ENCODE measurements around the gene CLK4. TPM values are rescaled to one million over a fixed set of nuclear protein-coding genes. Genes with fewer than 3 reads are reported as not detected.

Gene CLK4
- total and polyA plus RNA-seq, 2 experiments from 2014 or later = 15.3 to 18.1 TPM

GRCh38 chr5:178576591-178577351 is 50.1 kb downstream of the CLK4 start:
- no peak overlapping the region for H3K27ac ChIP-seq (ENCODE audit: low read depth)
- H3K36me3 ChIP-seq (ENCODE audit: insufficient read depth) = no peaks in the 10 kb centered on the region
- peak; percentile 76 for ATAC-seq
- Mint-ChIP-seq H3K36me3 (ENCODE audit: low read depth) (peaks cover 14% of the 10 kb centered on the region; the same call in 2 of the 3 replicates), H3K27ac (no peak overlapping the region), H3K27me3 (ENCODE audit: insufficient read depth, low read depth, poor library complexity) (peaks cover 24% of the 10 kb centered on the region), H3K4me1 (peaks cover 6% of the 10 kb centered on the region; the same call in 1 of the 3 replicates), H3K9me3 (peaks cover 15% of the 10 kb centered on the region), H3K4me3 (peak overlapping the region; percentile 82)
- peak overlapping the region; percentile 96 for H3K4me2 ChIP-seq
- H3K79me2 ChIP-seq (replicated peaks; ENCODE audit: insufficient read depth) = no peaks in the 10 kb centered on the region; the same call in 1 of the 2 replicates
- peaks cover 16% of the 10 kb centered on the region for H3K27me3 ChIP-seq (ENCODE audit: insufficient read depth)
- no peaks in the 10 kb centered on the region for H3F3A ChIP-seq (replicated peaks; ENCODE audit: low read depth)
- TF ChIP-seq, protein P1, sequence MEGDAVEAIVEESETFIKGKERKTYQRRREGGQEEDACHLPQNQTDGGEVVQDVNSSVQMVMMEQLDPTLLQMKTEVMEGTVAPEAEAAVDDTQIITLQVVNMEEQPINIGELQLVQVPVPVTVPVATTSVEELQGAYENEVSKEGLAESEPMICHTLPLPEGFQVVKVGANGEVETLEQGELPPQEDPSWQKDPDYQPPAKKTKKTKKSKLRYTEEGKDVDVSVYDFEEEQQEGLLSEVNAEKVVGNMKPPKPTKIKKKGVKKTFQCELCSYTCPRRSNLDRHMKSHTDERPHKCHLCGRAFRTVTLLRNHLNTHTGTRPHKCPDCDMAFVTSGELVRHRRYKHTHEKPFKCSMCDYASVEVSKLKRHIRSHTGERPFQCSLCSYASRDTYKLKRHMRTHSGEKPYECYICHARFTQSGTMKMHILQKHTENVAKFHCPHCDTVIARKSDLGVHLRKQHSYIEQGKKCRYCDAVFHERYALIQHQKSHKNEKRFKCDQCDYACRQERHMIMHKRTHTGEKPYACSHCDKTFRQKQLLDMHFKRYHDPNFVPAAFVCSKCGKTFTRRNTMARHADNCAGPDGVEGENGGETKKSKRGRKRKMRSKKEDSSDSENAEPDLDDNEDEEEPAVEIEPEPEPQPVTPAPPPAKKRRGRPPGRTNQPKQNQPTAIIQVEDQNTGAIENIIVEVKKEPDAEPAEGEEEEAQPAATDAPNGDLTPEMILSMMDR (conservative IDR thresholded peaks at IDR 0.05; ENCODE audit: low read depth in 2 of 2) = no peak
- TF ChIP-seq JUNB (IDR thresholded peaks at IDR 0.05; ENCODE audit: unreplicated experiment) = no peak
- no peak for TF ChIP-seq CREB1 (CRISPR knock-in tag; IDR thresholded peaks at IDR 0.05; ENCODE audit: low read depth)
- TF ChIP-seq EZH2 (IDR thresholded peaks at IDR 0.05; ENCODE audit: low read depth, unreplicated experiment) = no peak
- no peak for TF ChIP-seq ETS1 (IDR thresholded peaks at IDR 0.05)
- no peak for TF ChIP-seq ZNF331 (CRISPR knock-in tag; IDR thresholded peaks at IDR 0.05; ENCODE audit: low read depth)
- no peak for TF ChIP-seq REST (IDR thresholded peaks at IDR 0.05; ENCODE audit: unreplicated experiment)
- no peak for TF ChIP-seq STAT1 (IDR thresholded peaks at IDR 0.05; ENCODE audit: unreplicated experiment)
- no peak for TF ChIP-seq POLR2AphosphoS5 (IDR thresholded peaks at IDR 0.05; ENCODE audit: low read depth)
- no peak for TF ChIP-seq NANOG (IDR thresholded peaks at IDR 0.05; ENCODE audit: borderline replicate concordance)
- no peak for TF ChIP-seq ZNF114 (CRISPR knock-in tag; IDR thresholded peaks at IDR 0.05)
- TF ChIP-seq EZH2phosphoT487 (IDR thresholded peaks at IDR 0.05; ENCODE audit: unreplicated experiment) = no peak
- TF ChIP-seq, protein P2, sequence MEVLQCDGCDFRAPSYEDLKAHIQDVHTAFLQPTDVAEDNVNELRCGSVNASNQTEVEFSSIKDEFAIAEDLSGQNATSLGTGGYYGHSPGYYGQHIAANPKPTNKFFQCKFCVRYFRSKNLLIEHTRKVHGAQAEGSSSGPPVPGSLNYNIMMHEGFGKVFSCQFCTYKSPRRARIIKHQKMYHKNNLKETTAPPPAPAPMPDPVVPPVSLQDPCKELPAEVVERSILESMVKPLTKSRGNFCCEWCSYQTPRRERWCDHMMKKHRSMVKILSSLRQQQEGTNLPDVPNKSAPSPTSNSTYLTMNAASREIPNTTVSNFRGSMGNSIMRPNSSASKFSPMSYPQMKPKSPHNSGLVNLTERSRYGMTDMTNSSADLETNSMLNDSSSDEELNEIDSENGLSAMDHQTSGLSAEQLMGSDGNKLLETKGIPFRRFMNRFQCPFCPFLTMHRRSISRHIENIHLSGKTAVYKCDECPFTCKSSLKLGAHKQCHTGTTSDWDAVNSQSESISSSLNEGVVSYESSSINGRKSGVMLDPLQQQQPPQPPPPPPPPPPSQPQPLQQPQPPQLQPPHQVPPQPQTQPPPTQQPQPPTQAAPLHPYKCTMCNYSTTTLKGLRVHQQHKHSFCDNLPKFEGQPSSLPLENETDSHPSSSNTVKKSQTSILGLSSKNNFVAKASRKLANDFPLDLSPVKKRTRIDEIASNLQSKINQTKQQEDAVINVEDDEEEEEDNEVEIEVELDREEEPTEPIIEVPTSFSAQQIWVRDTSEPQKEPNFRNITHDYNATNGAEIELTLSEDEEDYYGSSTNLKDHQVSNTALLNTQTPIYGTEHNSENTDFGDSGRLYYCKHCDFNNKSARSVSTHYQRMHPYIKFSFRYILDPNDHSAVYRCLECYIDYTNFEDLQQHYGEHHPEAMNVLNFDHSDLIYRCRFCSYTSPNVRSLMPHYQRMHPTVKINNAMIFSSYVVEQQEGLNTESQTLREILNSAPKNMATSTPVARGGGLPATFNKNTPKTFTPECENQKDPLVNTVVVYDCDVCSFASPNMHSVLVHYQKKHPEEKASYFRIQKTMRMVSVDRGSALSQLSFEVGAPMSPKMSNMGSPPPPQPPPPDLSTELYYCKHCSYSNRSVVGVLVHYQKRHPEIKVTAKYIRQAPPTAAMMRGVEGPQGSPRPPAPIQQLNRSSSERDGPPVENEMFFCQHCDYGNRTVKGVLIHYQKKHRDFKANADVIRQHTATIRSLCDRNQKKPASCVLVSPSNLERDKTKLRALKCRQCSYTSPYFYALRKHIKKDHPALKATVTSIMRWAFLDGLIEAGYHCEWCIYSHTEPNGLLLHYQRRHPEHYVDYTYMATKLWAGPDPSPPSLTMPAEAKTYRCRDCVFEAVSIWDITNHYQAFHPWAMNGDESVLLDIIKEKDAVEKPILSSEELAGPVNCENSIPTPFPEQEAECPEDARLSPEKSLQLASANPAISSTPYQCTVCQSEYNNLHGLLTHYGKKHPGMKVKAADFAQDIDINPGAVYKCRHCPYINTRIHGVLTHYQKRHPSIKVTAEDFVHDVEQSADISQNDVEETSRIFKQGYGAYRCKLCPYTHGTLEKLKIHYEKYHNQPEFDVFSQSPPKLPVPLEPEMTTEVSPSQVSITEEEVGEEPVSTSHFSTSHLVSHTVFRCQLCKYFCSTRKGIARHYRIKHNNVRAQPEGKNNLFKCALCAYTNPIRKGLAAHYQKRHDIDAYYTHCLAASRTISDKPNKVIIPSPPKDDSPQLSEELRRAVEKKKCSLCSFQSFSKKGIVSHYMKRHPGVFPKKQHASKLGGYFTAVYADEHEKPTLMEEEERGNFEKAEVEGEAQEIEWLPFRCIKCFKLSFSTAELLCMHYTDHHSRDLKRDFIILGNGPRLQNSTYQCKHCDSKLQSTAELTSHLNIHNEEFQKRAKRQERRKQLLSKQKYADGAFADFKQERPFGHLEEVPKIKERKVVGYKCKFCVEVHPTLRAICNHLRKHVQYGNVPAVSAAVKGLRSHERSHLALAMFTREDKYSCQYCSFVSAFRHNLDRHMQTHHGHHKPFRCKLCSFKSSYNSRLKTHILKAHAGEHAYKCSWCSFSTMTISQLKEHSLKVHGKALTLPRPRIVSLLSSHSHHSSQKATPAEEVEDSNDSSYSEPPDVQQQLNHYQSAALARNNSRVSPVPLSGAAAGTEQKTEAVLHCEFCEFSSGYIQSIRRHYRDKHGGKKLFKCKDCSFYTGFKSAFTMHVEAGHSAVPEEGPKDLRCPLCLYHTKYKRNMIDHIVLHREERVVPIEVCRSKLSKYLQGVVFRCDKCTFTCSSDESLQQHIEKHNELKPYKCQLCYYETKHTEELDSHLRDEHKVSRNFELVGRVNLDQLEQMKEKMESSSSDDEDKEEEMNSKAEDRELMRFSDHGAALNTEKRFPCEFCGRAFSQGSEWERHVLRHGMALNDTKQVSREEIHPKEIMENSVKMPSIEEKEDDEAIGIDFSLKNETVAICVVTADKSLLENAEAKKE (CRISPR knock-in tag; IDR thresholded peaks at IDR 0.05) = no peak
- no peaks in the 10 kb centered on the region for H4K20me1 ChIP-seq (replicated peaks; ENCODE audit: insufficient read depth)
- H3K4me1 ChIP-seq (ENCODE audit: insufficient read depth) = no peaks in the 10 kb centered on the region
- H3K9me2 ChIP-seq (ENCODE audit: insufficient read depth) = 0 out of 2 replicates have a peak, but pooled peaks cover under 1% of the 10 kb centered on the region
- peak overlapping the region; percentile 90 for H2AFZ ChIP-seq
- DNase-seq (ENCODE audit: low spot score) = peak; percentile 68
- peak overlapping the region; percentile 79 for H3K4me3 ChIP-seq

Data from GM23338 (cell line).